GM18858 (cell line): Measurements from ENCODE around the gene TFG.

Experiments
- ATAC-seq: cut with Tn5 transposase; IDR thresholded peaks from one replicate; pipeline ENCODE4 v1.9.1; 2021; ENCODE audit not compliant: unreplicated experiment

TFG gene

DNA sequence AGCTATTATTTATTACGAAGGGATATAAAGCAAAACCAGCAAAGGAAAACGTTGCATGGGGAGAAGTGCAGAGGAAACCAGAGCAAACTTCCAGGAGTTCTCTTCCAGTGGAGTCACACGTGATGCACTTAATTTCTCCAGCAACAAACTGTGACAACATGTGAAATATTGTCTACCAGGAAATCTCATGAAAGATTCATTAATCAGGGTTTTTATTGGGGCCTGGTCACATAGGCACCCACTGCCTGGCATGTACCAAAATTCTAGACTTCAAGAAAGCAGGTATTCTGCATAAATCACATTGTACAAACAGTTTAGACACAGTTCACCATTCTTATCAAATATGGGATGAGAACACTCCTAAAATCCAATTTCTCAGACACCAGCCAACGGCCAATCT is 5.4 kb upstream of the TFG start:
- no peak for ATAC-seq

DNA sequence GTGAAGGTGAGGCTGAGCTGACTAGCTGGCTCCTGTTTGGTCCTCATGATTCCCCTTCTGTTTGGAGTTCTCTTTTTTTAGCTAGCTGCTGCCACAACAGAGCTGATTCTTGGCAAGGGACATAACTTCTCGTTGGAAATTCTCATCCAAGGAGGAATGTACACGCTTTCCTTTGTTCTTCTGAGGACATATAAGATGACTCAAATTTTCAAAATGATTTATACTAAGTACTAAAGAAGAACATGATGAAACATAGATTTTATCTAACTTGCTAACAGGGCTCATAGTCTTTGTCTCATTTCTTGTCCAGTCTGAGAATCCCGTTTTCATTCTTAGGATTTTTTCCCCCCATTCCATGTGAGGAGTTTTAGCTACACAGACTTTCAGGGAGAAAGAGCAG is 2.9 kb upstream of the TFG start:
- no peak for ATAC-seq

DNA sequence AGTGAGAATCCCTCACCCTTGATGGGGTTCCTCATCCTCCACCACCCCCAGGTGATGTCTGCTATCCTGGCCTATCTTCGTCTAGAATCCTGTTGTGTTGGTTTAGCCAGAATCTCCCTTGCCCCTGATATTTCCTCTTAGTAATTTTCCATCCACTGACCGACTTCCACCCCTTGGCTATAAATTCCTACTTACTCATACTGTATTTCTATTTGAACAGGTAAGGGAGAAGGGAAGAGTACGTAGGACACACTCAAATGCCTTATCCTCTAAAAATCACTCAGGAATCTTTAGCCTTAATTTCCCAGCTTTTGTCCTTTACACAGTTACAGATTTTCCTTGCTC is 678 bp upstream of the TFG start:
- ATAC-seq: no peak

DNA sequence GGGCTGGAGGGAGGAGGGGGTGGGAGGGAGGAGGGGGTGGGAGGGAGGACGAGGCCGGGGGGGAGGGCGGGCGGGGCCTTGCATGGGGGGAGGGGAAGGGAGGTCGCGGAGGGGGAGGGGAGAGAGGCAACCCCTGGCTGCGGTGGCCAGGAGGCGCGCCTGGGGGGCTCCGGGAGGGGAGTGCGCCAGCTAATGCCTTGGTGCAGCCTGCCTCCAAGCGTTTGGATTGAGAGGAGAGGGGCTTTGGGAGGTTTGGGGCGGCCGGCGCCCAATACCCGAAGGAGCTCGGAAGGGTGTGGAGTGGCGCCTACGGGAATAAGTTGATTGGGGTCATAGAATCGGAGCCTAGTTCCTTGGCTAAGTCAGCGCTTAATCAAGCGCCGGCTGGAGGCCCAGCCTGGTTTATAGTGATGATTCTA is 557 bp downstream of the TFG start:
- no peak for ATAC-seq

DNA sequence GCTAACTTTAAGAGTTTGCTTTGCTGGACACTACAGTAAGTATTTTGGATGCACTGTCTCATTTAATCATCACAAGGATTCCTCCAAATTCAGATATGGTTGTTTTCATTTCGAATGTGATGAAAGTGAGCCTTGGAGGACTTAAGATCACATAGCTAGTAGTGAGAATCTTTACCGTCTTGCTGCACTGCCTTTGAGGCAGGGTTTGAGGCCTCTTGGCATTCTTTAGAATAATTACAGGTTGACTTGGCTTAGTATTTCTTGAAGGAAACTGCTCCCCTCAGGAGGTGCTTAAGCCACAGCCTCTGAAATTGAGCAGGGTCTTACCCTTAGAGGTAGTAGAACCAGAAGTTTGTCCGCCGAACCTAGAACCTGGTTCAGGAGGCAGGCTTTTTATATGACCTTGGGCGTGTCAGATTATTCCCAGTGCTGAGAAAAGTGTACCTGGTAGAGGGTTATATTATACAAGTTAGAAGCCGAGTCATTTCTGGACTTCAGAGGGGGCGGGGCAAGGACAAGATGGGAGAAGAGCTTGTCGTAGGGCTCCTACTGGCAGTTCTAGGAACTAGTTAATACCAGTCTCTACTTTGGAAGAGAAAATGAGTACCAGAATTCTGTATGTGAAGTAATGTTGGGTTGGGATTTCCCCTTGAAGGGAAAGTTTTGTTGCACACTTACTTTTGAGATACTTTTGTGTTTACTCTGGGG is 1.1 kb downstream of the TFG start:
- peak; percentile 38 for ATAC-seq

DNA sequence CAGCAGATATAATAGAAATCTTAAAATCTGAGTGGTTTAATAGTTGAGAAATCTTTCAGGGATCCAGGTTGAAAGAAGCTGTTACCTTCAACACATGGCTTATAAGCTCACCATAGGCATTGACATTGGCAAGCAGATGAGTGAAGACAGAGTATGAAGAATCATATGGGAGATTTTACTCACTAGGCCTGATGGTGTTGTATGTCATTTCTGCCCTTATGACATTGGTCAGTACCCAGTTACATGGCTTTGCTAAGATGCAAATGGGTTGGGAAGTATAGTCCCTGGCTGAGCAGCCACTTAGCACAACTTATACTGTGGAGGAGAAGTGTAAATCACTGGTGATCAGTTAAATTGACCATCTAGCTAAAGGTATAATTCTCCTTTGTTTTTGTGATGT is 5.9 kb downstream of the TFG start:
- ATAC-seq: no peak

DNA sequence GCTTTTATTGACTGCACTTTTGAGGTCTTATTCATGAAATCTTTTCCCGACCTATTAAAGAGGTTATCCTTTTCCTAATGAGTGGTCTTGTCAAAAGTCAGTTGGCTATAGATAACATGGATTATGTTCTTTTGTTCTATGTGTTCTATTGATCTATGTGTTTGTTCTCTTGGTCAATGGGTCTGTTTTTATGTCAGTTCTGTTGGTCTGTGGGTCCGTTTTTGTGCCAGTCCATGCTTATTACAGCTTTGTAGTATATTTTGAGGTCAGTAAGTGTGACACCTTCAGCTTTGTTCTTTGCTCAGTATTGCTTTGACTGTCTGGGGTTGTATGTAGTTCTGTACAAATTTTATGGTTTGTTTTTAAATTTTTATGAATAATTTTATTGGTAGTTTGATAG is 7.8 kb downstream of the TFG start:
- ATAC-seq: no peak

DNA sequence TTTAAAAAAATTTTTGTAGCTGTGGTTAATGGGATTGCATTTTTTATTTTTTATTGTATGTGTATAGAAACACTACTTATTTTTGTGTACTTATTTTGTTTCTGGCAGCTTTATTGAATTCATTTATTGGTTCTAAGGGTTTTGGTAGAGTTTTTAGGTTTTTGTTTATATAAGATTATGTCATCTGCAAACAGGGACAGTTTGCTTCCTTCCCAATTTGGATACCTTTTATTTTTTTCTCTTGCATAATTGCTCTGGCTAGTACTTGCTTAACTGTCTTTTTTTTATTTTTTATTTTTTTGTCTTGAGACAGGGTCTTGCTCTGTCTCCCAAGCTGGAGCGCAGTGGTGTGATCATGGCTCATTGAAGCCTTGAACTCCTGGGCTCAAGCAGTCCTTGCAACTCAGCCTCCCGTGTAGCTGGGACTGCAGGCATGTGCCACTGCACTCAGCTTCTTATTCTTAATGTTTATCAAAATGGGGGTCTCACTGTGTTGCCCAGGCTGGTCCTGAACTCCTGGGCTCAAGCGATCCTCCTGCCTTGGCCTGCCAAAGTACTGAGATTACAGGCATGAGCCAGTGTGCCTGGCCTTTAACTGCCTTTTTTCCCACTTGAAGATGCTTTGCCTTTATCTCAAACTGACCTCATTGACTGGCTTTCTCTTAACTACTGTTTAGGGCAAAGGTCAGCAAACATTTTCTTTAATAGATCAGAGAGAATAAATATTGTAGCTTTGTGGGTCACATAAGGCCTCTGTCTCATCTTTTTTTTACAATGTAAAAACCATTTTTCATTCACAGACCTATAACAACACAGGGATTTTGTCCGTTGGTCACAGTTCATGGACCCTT is 8.6 kb downstream of the TFG start:
- ATAC-seq: no peak

DNA sequence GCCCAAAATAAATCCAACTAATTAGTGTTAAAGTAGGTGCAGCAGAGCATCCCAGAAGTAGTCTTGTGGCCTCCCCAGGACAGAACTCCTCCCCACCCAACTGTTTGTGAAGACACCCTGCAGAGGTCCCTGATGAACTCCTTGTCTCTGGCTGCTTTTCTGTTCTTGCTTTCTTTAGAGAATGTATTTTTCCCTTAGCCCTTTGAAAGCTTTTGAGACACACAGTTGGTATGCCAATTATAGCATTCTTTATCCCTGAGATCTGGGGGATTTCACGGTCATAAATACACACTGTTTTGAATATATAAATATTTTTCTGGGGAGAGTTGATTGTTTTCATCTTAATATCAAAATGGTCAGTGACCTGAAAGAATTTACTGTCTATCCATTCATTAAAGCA is 9.8 kb downstream of the TFG start:
- ATAC-seq: no peak

DNA sequence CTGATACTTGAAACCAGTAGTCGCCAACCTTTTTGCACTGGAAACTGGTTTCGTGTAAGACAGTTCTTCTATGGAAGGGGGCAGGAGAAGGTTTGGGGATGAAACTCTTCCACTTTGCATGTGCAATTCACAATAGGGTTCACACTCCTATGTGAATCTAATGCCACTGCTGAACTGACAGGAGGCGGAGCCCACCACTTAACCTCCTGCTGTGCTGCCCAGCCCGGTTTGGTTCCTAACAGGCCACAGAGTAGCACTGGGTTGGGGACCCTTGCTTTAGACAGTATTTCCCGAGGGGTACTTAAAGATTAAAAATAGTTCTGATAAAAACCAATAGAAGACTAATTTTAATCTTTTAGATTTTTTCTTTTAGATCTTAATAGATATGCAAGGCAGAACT is 11.1 kb downstream of the TFG start:
- no peak for ATAC-seq

DNA sequence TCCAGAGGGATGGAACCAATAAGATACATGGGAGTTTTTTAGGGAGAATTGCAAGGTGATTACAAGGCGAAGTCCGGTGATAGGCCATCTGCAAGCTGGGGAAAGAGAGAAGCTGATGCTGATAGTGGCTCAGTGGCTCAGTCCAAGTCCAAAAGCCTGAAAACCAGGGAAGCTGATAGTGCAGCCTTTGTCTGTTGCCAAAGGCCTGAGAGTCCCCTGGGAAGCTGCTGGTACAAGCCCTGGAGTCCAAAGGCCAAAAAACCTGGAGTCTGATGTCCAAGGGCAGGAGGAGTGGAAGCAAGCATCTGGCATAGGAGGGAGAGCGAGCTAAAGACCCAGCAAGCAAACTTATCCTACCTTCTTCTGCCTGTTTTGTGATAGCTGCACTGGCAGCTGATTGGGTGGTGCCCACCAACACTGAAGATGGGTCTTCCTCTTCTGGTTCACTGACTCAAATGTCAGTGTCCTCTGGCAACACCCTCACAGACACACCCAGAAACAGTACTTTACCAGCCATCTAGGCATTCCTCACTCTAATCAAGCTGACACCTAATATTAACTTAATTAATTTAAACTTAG is 16.7 kb downstream of the TFG start:
- no peak for ATAC-seq

DNA sequence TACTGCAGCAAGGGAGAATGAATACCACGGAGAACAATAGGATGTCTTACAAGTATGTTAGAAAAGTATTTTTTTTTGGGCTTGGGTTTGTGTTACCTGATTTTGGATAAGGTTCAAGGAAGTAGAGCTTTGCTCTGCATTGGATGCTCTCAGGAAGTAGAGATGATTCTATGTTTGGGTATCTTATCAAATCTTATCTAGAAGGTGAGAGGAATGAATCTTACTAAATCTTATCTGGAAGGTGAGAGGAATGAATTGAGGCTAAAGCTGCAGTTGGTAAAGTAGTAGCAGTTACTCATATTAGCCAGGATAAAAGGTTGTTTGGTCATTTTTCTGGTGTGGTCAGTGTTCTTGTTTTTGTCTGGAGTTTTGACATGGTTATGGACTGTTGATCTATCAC is 17.4 kb downstream of the TFG start:
- no peak for ATAC-seq

DNA sequence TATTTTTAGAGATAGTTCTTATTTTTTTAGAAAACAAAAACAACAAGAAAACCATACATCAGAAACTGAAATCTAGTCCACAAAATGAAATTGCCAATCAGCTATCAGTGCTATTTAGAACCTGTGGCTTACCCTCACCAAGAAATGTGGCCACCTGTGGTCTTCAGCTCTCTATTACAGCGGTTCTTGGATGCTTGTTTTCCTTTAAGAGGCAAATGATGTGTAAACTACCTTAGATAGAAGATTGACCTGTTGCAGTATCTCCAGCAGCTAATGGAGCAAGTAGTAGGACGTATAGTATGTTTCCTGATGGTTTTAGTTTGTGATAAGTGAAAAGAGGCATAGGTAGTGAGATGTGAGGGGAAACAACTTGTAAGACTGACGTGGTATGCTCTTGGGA is 21.2 kb downstream of the TFG start:
- no peak for ATAC-seq

DNA sequence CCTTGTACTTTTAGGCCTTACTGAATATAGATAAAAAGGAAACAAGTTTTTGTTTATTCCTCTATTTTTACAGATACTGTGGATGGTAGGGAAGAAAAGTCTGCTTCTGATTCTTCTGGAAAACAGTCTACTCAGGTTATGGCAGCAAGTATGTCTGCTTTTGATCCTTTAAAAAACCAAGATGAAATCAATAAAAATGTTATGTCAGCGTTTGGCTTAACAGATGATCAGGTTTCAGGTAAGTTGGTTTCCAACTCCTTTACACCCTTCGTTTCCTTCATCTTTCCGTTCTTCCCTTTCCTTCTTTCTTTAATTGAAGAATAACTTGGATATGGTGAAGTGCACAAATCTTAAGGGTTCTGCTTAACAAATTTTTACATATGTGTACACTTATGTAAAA is 23.1 kb downstream of the TFG start:
- no peak for ATAC-seq

DNA sequence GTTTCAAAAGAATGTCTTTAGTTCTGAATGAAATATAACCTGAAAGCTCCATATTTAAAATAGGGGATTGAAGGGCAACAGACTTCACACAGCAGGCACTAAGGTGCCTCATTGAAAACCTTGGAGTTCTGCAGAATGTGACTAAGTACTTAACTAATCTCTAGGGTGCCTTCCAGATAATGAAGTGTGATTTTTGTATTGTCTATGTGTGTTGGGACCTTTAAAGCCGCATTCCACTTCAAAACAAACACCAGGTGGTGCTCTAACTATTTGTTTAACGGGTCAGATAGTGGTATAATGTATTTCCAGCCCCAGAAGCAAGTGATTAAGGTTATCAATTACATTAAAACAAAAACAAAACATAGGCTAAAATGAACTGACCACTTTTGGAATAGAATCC is 28.0 kb downstream of the TFG start:
- no peak for ATAC-seq

DNA sequence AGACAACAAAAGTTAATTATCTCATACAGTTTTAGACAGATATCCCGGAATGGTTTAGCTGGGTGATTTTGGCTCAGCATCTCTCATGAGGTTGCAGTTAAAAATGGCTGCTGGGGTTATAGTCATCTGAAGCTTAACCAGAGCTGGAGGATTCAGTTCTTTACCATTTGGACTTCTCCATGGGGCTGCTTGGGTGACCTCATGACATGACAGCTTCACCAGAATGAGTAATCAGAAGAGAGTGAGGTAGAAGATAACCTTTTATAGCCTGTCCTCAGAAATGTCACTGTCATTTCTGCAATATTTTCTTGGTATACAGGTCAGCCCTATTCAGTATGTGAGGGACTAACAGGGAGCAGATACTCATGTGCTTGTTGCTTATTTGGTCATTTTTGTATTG is 30.9 kb downstream of the TFG start:
- no peak for ATAC-seq

DNA sequence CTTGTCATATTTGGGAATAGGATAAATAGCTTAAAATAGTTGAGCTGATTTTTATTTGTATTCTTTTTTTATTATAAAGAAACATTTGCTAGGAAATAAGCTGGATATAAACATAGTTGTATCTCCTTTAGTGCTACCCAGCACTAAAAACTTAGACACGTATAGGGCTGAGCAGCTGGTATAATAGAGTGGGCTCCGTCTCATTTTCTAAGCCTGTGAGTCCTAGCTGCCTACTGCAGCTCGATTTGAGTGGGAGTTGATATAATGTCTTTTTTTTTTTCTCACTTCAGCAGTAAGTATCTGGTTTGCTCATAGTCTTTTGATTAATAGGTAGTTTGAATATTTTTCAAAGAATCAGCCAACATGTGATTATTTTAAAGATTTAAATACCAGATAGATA is 34.2 kb downstream of the TFG start:
- ATAC-seq: no peak

DNA sequence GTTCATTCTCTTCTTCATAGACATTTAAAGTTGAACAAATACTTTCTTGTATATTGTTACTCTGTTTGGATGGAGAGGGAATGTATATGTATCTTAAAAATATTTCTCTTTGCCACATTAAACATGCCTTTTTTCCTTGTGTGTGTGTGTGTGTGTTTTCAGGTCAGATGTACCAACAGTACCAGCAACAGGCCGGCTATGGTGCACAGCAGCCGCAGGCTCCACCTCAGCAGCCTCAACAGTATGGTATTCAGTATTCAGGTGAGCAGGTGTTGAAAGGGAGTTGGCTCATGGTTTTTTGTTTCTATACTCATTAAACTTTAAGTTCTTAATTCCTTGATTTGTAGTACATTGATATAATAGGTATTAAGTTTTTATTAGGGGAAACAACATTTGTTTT is 35.4 kb downstream of the TFG start:
- ATAC-seq: no peak

DNA sequence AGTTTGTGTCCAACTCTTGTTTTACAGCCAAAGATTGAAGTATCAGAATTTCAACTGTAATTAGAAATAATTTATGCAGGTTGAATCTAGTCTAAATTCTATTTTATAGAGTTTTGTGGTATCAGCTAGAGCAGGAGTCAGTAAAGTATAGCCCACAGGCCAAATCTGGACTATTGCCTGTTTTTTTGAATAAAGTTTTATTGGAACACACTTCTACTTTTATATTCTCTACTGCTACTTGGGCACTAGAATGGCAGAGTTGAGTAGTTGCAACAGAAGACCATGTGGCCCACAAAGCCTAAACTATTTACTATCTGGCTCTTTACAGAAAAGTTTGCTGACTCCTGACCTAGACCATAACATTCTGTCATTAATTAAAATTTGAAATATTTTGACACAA is 36.3 kb downstream of the TFG start:
- no peak for ATAC-seq

DNA sequence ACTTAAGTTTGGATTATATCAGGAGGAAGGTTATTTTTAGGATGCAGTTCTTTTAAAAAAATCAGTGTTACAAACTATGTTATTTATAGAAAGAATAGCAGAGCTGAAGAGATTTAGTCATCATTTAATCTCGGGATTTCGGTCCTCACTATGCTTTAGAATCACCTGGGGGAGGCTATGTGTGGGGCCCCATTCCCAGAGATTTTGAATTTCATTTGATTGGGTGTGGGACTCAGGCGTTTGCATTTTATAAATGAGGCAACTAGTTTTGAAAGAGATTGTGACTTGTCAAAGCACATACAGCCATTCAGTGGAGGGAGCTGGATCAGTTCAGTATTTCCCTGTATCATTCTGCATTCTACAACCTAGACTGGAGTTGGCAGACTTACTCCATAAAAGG is 36.8 kb downstream of the TFG start:
- no peak for ATAC-seq

DNA sequence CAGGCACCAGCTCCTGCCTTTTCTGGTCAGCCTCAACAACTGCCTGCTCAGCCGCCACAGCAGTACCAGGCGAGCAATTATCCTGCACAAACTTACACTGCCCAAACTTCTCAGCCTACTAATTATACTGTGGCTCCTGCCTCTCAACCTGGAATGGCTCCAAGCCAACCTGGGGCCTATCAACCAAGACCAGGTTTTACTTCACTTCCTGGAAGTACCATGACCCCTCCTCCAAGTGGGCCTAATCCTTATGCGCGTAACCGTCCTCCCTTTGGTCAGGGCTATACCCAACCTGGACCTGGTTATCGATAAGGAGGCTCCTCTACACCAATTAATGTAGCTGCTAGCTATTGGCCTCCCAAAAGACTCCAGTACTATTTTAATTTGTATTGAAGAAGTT is 38.9 kb downstream of the TFG start:
- ATAC-seq: no peak

DNA sequence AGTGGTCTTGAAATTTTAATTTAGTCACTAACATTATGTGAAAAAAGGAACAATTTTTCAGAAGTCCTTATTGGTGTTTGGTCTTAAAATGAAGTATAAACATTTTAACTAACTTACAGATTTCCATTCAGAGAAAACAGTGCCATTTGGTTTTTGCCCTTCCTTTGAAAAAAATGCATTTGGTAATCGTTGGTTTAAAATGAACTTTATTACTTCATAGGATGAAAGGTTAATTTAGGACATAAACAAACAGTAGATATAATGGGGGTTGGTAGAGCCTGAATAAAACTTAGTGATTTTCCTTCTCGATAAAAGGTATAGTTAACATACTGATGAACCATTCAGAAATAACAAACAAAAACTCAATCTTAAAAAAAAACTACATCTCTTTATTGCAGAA is 39.7 kb downstream of the TFG start:
- ATAC-seq: no peak
